ENCODE data around the gene NEMP1. TPM values are rescaled to one million over a fixed set of nuclear protein-coding genes. Genes with fewer than 3 reads are reported as not detected.

The NEMP1 gene
- total and polyA plus RNA-seq, 9 donors, result 14.3 to 21.3 (median 16.1) TPM

GRCh38 chr12:57096748-57097553 is 18.4 kb upstream of the NEMP1 start:
- WGBS (ENCODE audit: insufficient coverage), result 71% methylated on average over 4 of the region's 8 CpGs
- no peaks in the 10 kb centered on the region for H3K9me3 ChIP-seq (replicated peaks; ENCODE audit: control insufficient read depth, low read depth, low read length)
- peaks cover 61% of the 10 kb centered on the region for H3K36me3 ChIP-seq (ENCODE audit: control insufficient read depth, insufficient read depth, low read length)
- peak overlapping the region; percentile 11 for H3K27ac ChIP-seq (ENCODE audit: low read length)
- H3K27me3 ChIP-seq (ENCODE audit: control insufficient read depth, insufficient read depth, low read length), result no peaks in the 10 kb centered on the region
- no peak for DNase-seq
- H3K4me1 ChIP-seq (ENCODE audit: control insufficient read depth, insufficient read depth, low read length), result peaks cover 53% of the 10 kb centered on the region
- H3K4me3 ChIP-seq (ENCODE audit: low read length), result no peak overlapping the region

GRCh38 chr12:57096099-57096572 is 17.5 kb upstream of the NEMP1 start:
- 65% methylated on average over 4 of the region's 6 CpGs for WGBS (ENCODE audit: insufficient coverage)
- H3K36me3 ChIP-seq (ENCODE audit: control insufficient read depth, insufficient read depth, low read length), result peaks cover 69% of the 10 kb centered on the region
- no peaks in the 10 kb centered on the region for H3K27me3 ChIP-seq (ENCODE audit: control insufficient read depth, insufficient read depth, low read length)
- no peak overlapping the region for H3K4me3 ChIP-seq (ENCODE audit: low read length)
- H3K4me1 ChIP-seq (ENCODE audit: control insufficient read depth, insufficient read depth, low read length), result peaks cover 60% of the 10 kb centered on the region
- H3K9me3 ChIP-seq (replicated peaks; ENCODE audit: control insufficient read depth, low read depth, low read length), result no peaks in the 10 kb centered on the region
- no peak for DNase-seq
- H3K27ac ChIP-seq (ENCODE audit: low read length), result no peak overlapping the region

- Histone ChIP-seq H3K4me1 (ENCODE audit: control insufficient read depth, insufficient read depth, low read length) (peaks cover 67% of the 10 kb centered on the region), H3K27ac (ENCODE audit: low read length) (no peak overlapping the region), H3K9me3 (replicated peaks; ENCODE audit: control insufficient read depth, low read depth, low read length) (no peaks in the 10 kb centered on the region), H3K36me3 (ENCODE audit: control insufficient read depth, insufficient read depth, low read length) (peaks cover 76% of the 10 kb centered on the region), H3K4me3 (ENCODE audit: low read length) (no peak overlapping the region), H3K27me3 (ENCODE audit: control insufficient read depth, insufficient read depth, low read length) (no peaks in the 10 kb centered on the region)
- 75% methylated on average over 1 of the region's 3 CpGs for WGBS (ENCODE audit: insufficient coverage)
- DNase-seq, result no peak
Observed at GRCh38 chr12:57095440-57095839, 16.8 kb upstream of the NEMP1 start.

- Histone ChIP-seq H3K4me3 (ENCODE audit: low read length) (no peak overlapping the region), H3K9me3 (replicated peaks; ENCODE audit: control insufficient read depth, low read depth, low read length) (no peaks in the 10 kb centered on the region), H3K4me1 (ENCODE audit: control insufficient read depth, insufficient read depth, low read length) (peaks cover 72% of the 10 kb centered on the region), H3K27me3 (ENCODE audit: control insufficient read depth, insufficient read depth, low read length) (no peaks in the 10 kb centered on the region), H3K36me3 (ENCODE audit: control insufficient read depth, insufficient read depth, low read length) (peaks cover 74% of the 10 kb centered on the region), H3K27ac (ENCODE audit: low read length) (peak overlapping the region; percentile 45)
- 20% methylated on average over 1 of the region's 15 CpGs for WGBS (ENCODE audit: insufficient coverage)
- no peak for DNase-seq
Observed at GRCh38 chr12:57094208-57095160, 15.9 kb upstream of the NEMP1 start.

GRCh38 chr12:57093415-57094207 is 15.0 kb upstream of the NEMP1 start:
- no peak overlapping the region for H3K4me3 ChIP-seq (ENCODE audit: low read length)
- peak overlapping the region; percentile 72 for H3K27ac ChIP-seq (ENCODE audit: low read length)
- H3K36me3 ChIP-seq (ENCODE audit: control insufficient read depth, insufficient read depth, low read length), result peaks cover 67% of the 10 kb centered on the region
- 38% methylated on average over 22 of the region's 24 CpGs for WGBS (ENCODE audit: insufficient coverage)
- peak; percentile 88 for DNase-seq
- no peaks in the 10 kb centered on the region for H3K27me3 ChIP-seq (ENCODE audit: control insufficient read depth, insufficient read depth, low read length)
- no peaks in the 10 kb centered on the region for H3K9me3 ChIP-seq (replicated peaks; ENCODE audit: control insufficient read depth, low read depth, low read length)
- peaks cover 64% of the 10 kb centered on the region for H3K4me1 ChIP-seq (ENCODE audit: control insufficient read depth, insufficient read depth, low read length)

- Histone ChIP-seq H3K4me1 (ENCODE audit: control insufficient read depth, insufficient read depth, low read length) (peaks cover 66% of the 10 kb centered on the region), H3K36me3 (ENCODE audit: control insufficient read depth, insufficient read depth, low read length) (peaks cover 67% of the 10 kb centered on the region), H3K27ac (ENCODE audit: low read length) (peak overlapping the region; percentile 72), H3K4me3 (ENCODE audit: low read length) (no peak overlapping the region), H3K27me3 (ENCODE audit: control insufficient read depth, insufficient read depth, low read length) (no peaks in the 10 kb centered on the region), H3K9me3 (replicated peaks; ENCODE audit: control insufficient read depth, low read depth, low read length) (no peaks in the 10 kb centered on the region)
- no peak for DNase-seq
- 71% methylated on average over 1 of the region's 4 CpGs for WGBS (ENCODE audit: insufficient coverage)
Observed at GRCh38 chr12:57092876-57093414, 14.4 kb upstream of the NEMP1 start.

GRCh38 chr12:57092529-57092862 is 13.9 kb upstream of the NEMP1 start:
- Histone ChIP-seq H3K4me3 (ENCODE audit: low read length) (no peak overlapping the region), H3K9me3 (replicated peaks; ENCODE audit: control insufficient read depth, low read depth, low read length) (no peaks in the 10 kb centered on the region), H3K4me1 (ENCODE audit: control insufficient read depth, insufficient read depth, low read length) (peaks cover 68% of the 10 kb centered on the region), H3K27ac (ENCODE audit: low read length) (no peak overlapping the region), H3K36me3 (ENCODE audit: control insufficient read depth, insufficient read depth, low read length) (peaks cover 67% of the 10 kb centered on the region), H3K27me3 (ENCODE audit: control insufficient read depth, insufficient read depth, low read length) (no peaks in the 10 kb centered on the region)
- no peak for DNase-seq
- 62% methylated on average over 5 of the region's 5 CpGs for WGBS (ENCODE audit: insufficient coverage)

- no peak for DNase-seq
- no peaks in the 10 kb centered on the region for H3K27me3 ChIP-seq (ENCODE audit: control insufficient read depth, insufficient read depth, low read length)
- H3K27ac ChIP-seq (ENCODE audit: low read length), result no peak overlapping the region
- H3K36me3 ChIP-seq (ENCODE audit: control insufficient read depth, insufficient read depth, low read length), result peaks cover 63% of the 10 kb centered on the region
- H3K9me3 ChIP-seq (replicated peaks; ENCODE audit: control insufficient read depth, low read depth, low read length), result no peaks in the 10 kb centered on the region
- no peak overlapping the region for H3K4me3 ChIP-seq (ENCODE audit: low read length)
- WGBS (ENCODE audit: insufficient coverage), result 57% methylated on average over 16 of the region's 25 CpGs
- H3K4me1 ChIP-seq (ENCODE audit: control insufficient read depth, insufficient read depth, low read length), result peaks cover 65% of the 10 kb centered on the region
Observed at GRCh38 chr12:57091638-57092528, 13.3 kb upstream of the NEMP1 start.
